SU-DHL-6 (cell line): ENCODE data around the gene HEMK1.

Source experiments
- CTCF ChIP-seq: fragments of 200-600 bp; sonication (generic); IDR thresholded peaks from one replicate; pipeline ENCODE4 v1.5.1; 2017; ENCODE audit warnings: antibody characterized with exemption, mild to moderate bottlenecking, low read length, moderate library complexity; ENCODE audit not compliant: insufficient read depth, poor library complexity, severe bottlenecking
- EZH2phosphoT487 ChIP-seq: fragments of 200-600 bp; sonication (generic), shearing (Covaris generic); conservative IDR thresholded peaks from 2 replicates; pipeline ENCODE4 v1.6.1; 2018; ENCODE audit warnings: mild to moderate bottlenecking, antibody characterized with exemption, low read length, moderate library complexity, mixed read lengths

GRCh38 chr3:50635066-50635465, 65.7 kb downstream of the HEMK1 start:
- no peak for TF ChIP-seq CTCF
- TF ChIP-seq EZH2phosphoT487: no peak
